ENCODE measurements around the gene PTPRM.

The PTPRM gene

DNA sequence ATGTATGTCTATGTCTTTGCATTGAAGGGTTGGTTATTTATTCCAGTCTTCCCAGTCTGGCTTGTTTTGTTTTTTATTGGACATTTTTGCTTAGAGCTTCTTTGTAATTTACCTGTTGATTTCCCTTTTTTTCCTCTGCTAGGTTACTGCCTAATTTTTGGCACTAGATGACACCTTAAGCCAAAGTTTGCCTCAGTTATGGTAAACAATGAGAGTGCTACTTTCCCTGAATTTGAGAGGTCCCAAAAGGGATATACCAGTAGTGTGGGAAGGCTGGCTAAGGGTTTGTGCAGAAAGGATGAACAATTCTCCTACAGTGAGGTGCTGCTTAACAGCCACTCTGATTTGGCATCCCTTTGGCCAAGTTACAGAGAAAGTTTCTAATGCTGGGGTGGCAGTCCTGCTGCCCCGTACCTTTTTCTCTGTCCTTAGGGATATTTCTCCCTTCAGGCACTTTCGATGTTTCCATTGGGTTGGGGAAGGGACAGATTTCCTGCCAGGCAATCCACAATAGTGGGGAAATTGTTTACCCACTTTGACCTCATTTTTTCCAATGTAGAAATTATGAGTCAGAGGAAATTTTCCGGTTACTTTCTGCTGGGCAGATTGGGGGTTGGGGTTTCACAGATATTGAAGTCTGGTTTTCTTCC lies 354.9 kb downstream of the PTPRM start:
- TF ChIP-seq, protein P1, sequence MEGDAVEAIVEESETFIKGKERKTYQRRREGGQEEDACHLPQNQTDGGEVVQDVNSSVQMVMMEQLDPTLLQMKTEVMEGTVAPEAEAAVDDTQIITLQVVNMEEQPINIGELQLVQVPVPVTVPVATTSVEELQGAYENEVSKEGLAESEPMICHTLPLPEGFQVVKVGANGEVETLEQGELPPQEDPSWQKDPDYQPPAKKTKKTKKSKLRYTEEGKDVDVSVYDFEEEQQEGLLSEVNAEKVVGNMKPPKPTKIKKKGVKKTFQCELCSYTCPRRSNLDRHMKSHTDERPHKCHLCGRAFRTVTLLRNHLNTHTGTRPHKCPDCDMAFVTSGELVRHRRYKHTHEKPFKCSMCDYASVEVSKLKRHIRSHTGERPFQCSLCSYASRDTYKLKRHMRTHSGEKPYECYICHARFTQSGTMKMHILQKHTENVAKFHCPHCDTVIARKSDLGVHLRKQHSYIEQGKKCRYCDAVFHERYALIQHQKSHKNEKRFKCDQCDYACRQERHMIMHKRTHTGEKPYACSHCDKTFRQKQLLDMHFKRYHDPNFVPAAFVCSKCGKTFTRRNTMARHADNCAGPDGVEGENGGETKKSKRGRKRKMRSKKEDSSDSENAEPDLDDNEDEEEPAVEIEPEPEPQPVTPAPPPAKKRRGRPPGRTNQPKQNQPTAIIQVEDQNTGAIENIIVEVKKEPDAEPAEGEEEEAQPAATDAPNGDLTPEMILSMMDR (conservative IDR thresholded peaks at IDR 0.05; ENCODE audit: low read depth) = no peak
- H3K27ac ChIP-seq = no peak overlapping the region
- peak; percentile 49 for DNase-seq (ENCODE audit: low spot score)
- CTCF ChIA-PET = no interaction called here
- POLR2A ChIA-PET (ENCODE audit: low non-redundant PET) = no interaction called here

DNA sequence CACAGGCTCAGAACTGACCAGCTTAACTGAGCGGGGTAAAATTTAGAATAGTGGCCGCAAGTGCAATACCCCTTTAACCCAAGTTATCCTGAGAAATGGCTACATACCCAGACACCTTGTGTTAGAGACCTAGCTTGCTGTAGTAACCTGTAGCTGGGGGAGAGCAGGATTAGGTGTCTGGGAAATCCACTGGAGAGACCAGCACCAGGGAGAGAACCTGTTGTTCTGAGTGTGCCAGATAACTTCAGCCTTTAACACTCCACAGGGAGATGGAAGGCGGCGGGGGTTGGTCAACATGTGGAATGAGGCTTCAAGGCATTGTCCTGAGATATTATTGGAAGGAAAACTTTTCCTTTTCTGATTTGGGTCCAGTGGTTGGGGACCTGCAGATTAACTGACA lies 356.0 kb downstream of the PTPRM start:
- ChIA-PET CTCF (interaction anchor here (0.7 kb wide), 1 partner anchor 178 kb away, joined by 3 read pairs; no protein-coding TSS in a partner anchor), POLR2A (ENCODE audit: low non-redundant PET) (no interaction called here)
- TF ChIP-seq, protein P1 (conservative IDR thresholded peaks at IDR 0.05; ENCODE audit: low read depth) = no peak
- no peak overlapping the region for H3K27ac ChIP-seq
- DNase-seq (ENCODE audit: low spot score) = no peak

DNA sequence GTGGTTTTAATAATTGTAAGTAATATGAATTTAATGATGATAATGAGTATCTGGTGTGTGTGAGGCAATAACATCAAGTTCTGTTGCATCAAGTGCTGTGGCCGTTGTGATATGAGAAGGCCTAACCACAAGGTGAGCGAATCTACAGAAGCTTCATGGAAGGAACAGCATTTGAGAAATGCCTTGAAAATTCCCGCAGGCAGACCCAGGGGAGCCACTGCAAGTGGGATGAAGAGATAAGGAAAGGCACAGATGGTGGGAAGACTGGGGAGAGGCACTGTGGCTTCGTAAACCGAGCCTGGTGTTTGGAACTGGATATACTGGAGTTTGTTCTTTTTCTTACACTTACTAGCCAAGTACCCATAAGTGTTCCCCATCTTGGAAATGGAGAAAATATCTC lies 357.5 kb downstream of the PTPRM start:
- CTCF ChIA-PET = no interaction called here
- TF ChIP-seq, protein P1 (conservative IDR thresholded peaks at IDR 0.05; ENCODE audit: low read depth) = no peak
- H3K27ac ChIP-seq = no peak overlapping the region
- POLR2A ChIA-PET (ENCODE audit: low non-redundant PET) = no interaction called here
- no peak for DNase-seq (ENCODE audit: low spot score)

DNA sequence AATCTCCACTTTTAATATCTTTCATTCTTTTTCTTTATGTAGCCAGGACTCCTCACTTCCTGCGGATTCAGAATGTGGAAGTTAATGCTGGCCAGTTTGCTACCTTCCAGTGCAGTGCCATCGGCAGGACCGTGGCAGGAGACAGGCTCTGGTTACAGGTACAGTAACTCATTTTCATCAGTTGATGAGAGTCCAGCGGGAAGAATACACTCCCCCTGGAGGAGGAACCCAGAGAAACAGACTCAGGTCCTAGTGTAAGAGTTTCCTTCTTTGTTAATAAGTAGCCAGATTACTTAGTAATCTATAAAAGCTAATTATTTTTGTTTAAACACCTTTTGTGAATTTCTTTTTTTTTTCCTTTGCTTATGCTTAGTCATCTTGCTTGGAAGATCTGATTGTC lies 359.4 kb downstream of the PTPRM start:
- no peak overlapping the region for H3K27ac ChIP-seq
- DNase-seq (ENCODE audit: low spot score) = no peak
- TF ChIP-seq, protein P1 (conservative IDR thresholded peaks at IDR 0.05; ENCODE audit: low read depth) = no peak
- ChIA-PET POLR2A (ENCODE audit: low non-redundant PET) (no interaction called here), CTCF (no interaction called here)

DNA sequence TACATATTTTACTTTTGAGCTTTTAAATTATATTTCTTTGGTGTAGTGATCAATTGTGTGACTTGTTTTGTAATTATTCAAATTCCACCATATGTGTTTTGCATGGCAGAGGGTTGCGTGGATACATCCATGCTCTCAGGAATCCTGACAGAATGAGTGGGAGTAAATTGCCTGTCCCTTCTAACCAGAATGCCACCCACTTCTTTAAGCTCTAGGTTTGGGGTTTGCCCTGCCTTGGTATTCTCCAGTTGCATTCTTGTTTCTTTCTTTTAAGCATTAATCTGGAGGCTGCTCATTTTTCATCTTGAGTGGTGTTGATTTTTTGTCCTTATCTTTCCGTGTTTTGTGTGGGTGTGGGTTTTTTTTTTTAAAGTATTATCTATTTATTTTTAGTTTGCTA lies 360.0 kb downstream of the PTPRM start:
- TF ChIP-seq, protein P1 (conservative IDR thresholded peaks at IDR 0.05; ENCODE audit: low read depth) = no peak
- CTCF ChIA-PET = no interaction called here
- H3K27ac ChIP-seq = no peak overlapping the region
- no peak for DNase-seq (ENCODE audit: low spot score)
- POLR2A ChIA-PET (ENCODE audit: low non-redundant PET) = no interaction called here

DNA sequence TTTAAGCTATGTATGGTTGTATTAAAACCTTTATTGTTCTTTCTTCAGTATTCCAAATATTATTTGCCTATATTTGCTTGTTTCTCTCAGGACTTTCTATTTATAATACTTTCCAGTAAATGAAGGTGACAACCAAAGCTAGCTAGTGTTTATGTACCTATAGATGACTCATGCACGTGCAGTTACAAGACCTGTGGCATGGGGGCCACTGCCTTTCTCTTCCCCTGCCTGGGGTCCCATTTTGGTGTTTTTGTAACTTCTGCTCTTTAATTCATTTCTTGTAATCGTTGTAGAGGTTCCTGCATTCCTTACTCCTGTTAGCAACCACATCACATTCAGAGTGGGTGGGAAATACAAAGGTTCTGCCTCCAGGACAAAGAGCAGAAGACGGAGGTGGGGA lies 364.6 kb downstream of the PTPRM start:
- POLR2A ChIA-PET (ENCODE audit: low non-redundant PET) = no interaction called here

More for the DNA sequence above, 364.6 kb downstream of the PTPRM start:
- no peak for DNase-seq (ENCODE audit: low spot score)
- H3K27ac ChIP-seq = no peak overlapping the region
- TF ChIP-seq, protein P1 (conservative IDR thresholded peaks at IDR 0.05; ENCODE audit: low read depth) = no peak
- CTCF ChIA-PET = no interaction called here

All from RWPE1 (cell line).